ENCODE data around the gene OSMR. TPM values are rescaled to one million over a fixed set of nuclear protein-coding genes. Genes with fewer than 3 reads are reported as not detected.

The OSMR gene
- total RNA-seq, 1 donor from 2014 or later, result 11.7 TPM

- no peak overlapping the region for H3K4me3 ChIP-seq
These were observed 102.7 kb downstream of the OSMR start for GRCh38 chr5:38948501-38948900.

GRCh38 chr5:38953426-38954012, 107.7 kb downstream of the OSMR start:
- no peak for DNase-seq
- no peaks in the 10 kb centered on the region for H3K9me3 ChIP-seq (replicated peaks)
- H3K4me3 ChIP-seq, result no peak overlapping the region
- intact Hi-C loops (cut with micrococcal nuclease), result no loop called here
- H3K27ac ChIP-seq (replicated peaks), result no peak overlapping the region
- H3K36me3 ChIP-seq, result peaks cover 99% of the 10 kb centered on the region
- H3K4me1 ChIP-seq, result no peaks in the 10 kb centered on the region
- no peaks in the 10 kb centered on the region for H3K27me3 ChIP-seq (ENCODE audit: low read depth)
- TF ChIP-seq CTCF (IDR thresholded peaks at IDR 0.05; ENCODE audit: borderline replicate concordance), result no peak

More at GRCh38 chr5:38948501-38948900, 102.7 kb downstream of the OSMR start:
- Histone ChIP-seq H3K9me3 (replicated peaks) (no peaks in the 10 kb centered on the region), H3K27ac (replicated peaks) (no peak overlapping the region), H3K36me3 (peaks cover 99% of the 10 kb centered on the region), H3K4me1 (no peaks in the 10 kb centered on the region), H3K27me3 (ENCODE audit: low read depth) (no peaks in the 10 kb centered on the region)
- DNase-seq, result no peak
- intact Hi-C loops (cut with micrococcal nuclease), result no loop called here
- no peak for TF ChIP-seq CTCF (IDR thresholded peaks at IDR 0.05; ENCODE audit: borderline replicate concordance)

- Histone ChIP-seq H3K4me3 (no peak overlapping the region), H3K4me1 (no peaks in the 10 kb centered on the region), H3K36me3 (peaks cover 96% of the 10 kb centered on the region), H3K27me3 (ENCODE audit: low read depth) (no peaks in the 10 kb centered on the region), H3K27ac (replicated peaks) (no peak overlapping the region), H3K9me3 (replicated peaks) (no peaks in the 10 kb centered on the region)
- DNase-seq, result no peak
- no peak for TF ChIP-seq CTCF (IDR thresholded peaks at IDR 0.05; ENCODE audit: borderline replicate concordance)
- intact Hi-C loops (cut with micrococcal nuclease), result no loop called here
These were observed 115.9 kb downstream of the OSMR start for GRCh38 chr5:38961691-38962090.

- Histone ChIP-seq H3K4me3 (no peak overlapping the region), H3K27ac (replicated peaks) (no peak overlapping the region), H3K4me1 (no peaks in the 10 kb centered on the region), H3K27me3 (ENCODE audit: low read depth) (no peaks in the 10 kb centered on the region), H3K9me3 (replicated peaks) (no peaks in the 10 kb centered on the region), H3K36me3 (peaks cover 74% of the 10 kb centered on the region)
- no peak for TF ChIP-seq CTCF (IDR thresholded peaks at IDR 0.05; ENCODE audit: borderline replicate concordance)
- intact Hi-C loops (cut with micrococcal nuclease), result no loop called here
- no peak for DNase-seq
These were observed 122.9 kb downstream of the OSMR start for GRCh38 chr5:38968665-38969064.

- H3K9me3 ChIP-seq (replicated peaks), result no peaks in the 10 kb centered on the region
- no peaks in the 10 kb centered on the region for H3K27me3 ChIP-seq (ENCODE audit: low read depth)
- intact Hi-C loops (cut with micrococcal nuclease), result no loop called here
- peaks cover 38% of the 10 kb centered on the region for H3K36me3 ChIP-seq
- TF ChIP-seq CTCF (IDR thresholded peaks at IDR 0.05; ENCODE audit: borderline replicate concordance), result no peak
- H3K4me1 ChIP-seq, result no peaks in the 10 kb centered on the region
- no peak overlapping the region for H3K27ac ChIP-seq (replicated peaks)
- H3K4me3 ChIP-seq, result no peak overlapping the region
- no peak for DNase-seq
These were observed 132.2 kb downstream of the OSMR start for GRCh38 chr5:38978036-38978435.

Data from left ventricle myocardium inferior (tissue), 1 donor.